IMR-90 (cell line): ENCODE results near the gene CASKIN1. TPM values are rescaled to one million over a fixed set of nuclear protein-coding genes. Genes with fewer than 3 reads are reported as not detected.

ENCODE experiments used
- ATAC-seq: fragments of 200-7000 bp; cut with Tn5 transposase; 2 replicates; pipeline ENCODE4 v1.9.1; 2020; ENCODE audit warnings: low read depth, mild to moderate bottlenecking, moderate library complexity
- BruUV-seq: library from RNA; stranded (reverse); fragments of 400-500 nt; replicated peaks from 2 replicates; lab custom pipeline; 2021; lab: Mats Ljungman, UMichigan
- CTCF ChIA-PET: fragments of 300-600 bp; formaldehyde crosslinking; extraction: SDS; loops from one replicate; lab custom pipeline; 2021; ENCODE audit warnings: antibody characterized with exemption; lab: Yijun Ruan, JAX
- POLR2A ChIA-PET: fragments of 300-600 bp; sonication (Branson Sonifier 250); formaldehyde crosslinking; loops from one replicate; lab custom pipeline; 2022; ENCODE audit warnings: antibody characterized with exemption; ENCODE audit not compliant: unreplicated experiment; lab: Charles Lee
- DNase-seq: peaks from one replicate; pipeline ENCODE4 v3.0.0; 2013
- H2AFZ ChIP-seq: replicated peaks from 2 replicates; pipeline ENCODE3; 2013; ENCODE audit warnings: low read length, mild to moderate bottlenecking; ENCODE audit not compliant: poor library complexity
- H2AK5ac ChIP-seq: 2 replicates; pipeline ENCODE4 v1.6.1; 2013; ENCODE audit warnings: low read depth, low read length, inconsistent platforms
- H2AK9ac ChIP-seq: replicated peaks from 2 replicates; pipeline ENCODE3; 2013; ENCODE audit warnings: mild to moderate bottlenecking, low read depth, low read length, moderate library complexity; ENCODE audit not compliant: poor library complexity
- H2BK120ac ChIP-seq: 2 replicates; pipeline ENCODE4 v1.6.1; 2013; ENCODE audit warnings: low read depth, low read length, inconsistent platforms
- H2BK15ac ChIP-seq: 3 replicates; pipeline ENCODE4 v1.6.1; 2013; ENCODE audit warnings: low read depth, low read length, inconsistent platforms
- H2BK20ac ChIP-seq: 2 replicates; pipeline ENCODE4 v1.6.1; 2013; ENCODE audit warnings: low read depth, mild to moderate bottlenecking, inconsistent platforms, low read length, moderate library complexity
- H2BK5ac ChIP-seq: 2 replicates; pipeline ENCODE4 v1.6.1; 2013; ENCODE audit warnings: mild to moderate bottlenecking, low read depth, low read length, inconsistent platforms; ENCODE audit not compliant: poor library complexity, severe bottlenecking
- H3K14ac ChIP-seq: replicated peaks from 2 replicates; pipeline ENCODE4 v1.6.1; 2013; ENCODE audit warnings: low read depth, low read length, inconsistent platforms
- H3K18ac ChIP-seq: 2 replicates; pipeline ENCODE4 v1.6.1; 2013; ENCODE audit warnings: low read depth, low read length, control low read depth
- H3K23ac ChIP-seq: 2 replicates; pipeline ENCODE4 v1.6.1; 2013; ENCODE audit warnings: low read depth, low read length, inconsistent platforms
- H3K27ac ChIP-seq: 2 replicates; pipeline ENCODE4 v1.5.1; 2013; ENCODE audit warnings: mild to moderate bottlenecking, control low read depth, low read length; ENCODE audit not compliant: insufficient read depth
- H3K27me3 ChIP-seq: 2 replicates; pipeline ENCODE4 v1.6.1; 2013; ENCODE audit warnings: low read length; ENCODE audit not compliant: control insufficient read depth, insufficient read depth
- H3K36me3 ChIP-seq: 2 replicates; pipeline ENCODE4 v1.6.1; 2013; ENCODE audit warnings: low read length, mixed read lengths; ENCODE audit not compliant: control insufficient read depth, insufficient read depth
- H3K4ac ChIP-seq: 2 replicates; pipeline ENCODE4 v1.6.1; 2013; ENCODE audit warnings: low read depth, low read length, inconsistent platforms
- H3K4me1 ChIP-seq: 2 replicates; pipeline ENCODE4 v1.6.1; 2013; ENCODE audit warnings: low read length, mixed read lengths; ENCODE audit not compliant: control insufficient read depth, insufficient read depth
- H3K4me2 ChIP-seq: 2 replicates; pipeline ENCODE4 v1.6.1; 2013; ENCODE audit warnings: low read depth, mild to moderate bottlenecking, control low read depth, low read length, moderate library complexity
- H3K4me3 ChIP-seq: 2 replicates; pipeline ENCODE4 v1.5.1; 2013; ENCODE audit warnings: low read depth, mild to moderate bottlenecking, control low read depth, low read length, moderate library complexity; ENCODE audit not compliant: insufficient read depth
- H3K56ac ChIP-seq: 2 replicates; pipeline ENCODE4 v1.6.1; 2013; ENCODE audit warnings: low read length, inconsistent platforms; ENCODE audit not compliant: insufficient read depth; ENCODE audit errors: extremely low read depth
- H3K79me1 ChIP-seq, 2 experiments: 2 replicates each; pipeline ENCODE4 v1.6.1; 2013; ENCODE audit warnings: low read length in 2 of 2, inconsistent platforms in 1 of 2, low read depth in 1 of 2
- H3K9ac ChIP-seq: 2 replicates; pipeline ENCODE4 v1.6.1; 2013; ENCODE audit warnings: low read depth, low read length, control low read depth
- H3K9me1 ChIP-seq: 2 replicates; pipeline ENCODE4 v1.6.1; 2013; ENCODE audit warnings: low read length, inconsistent platforms; ENCODE audit not compliant: insufficient read depth
- H3K9me3 ChIP-seq: 2 replicates; pipeline ENCODE4 v1.6.1; 2013; ENCODE audit warnings: low read length; ENCODE audit not compliant: control insufficient read depth, insufficient read depth
- H4K20me1 ChIP-seq: 2 replicates; pipeline ENCODE4 v1.6.1; 2013; ENCODE audit warnings: low read length, inconsistent platforms; ENCODE audit not compliant: insufficient read depth
- H4K5ac ChIP-seq: 2 replicates; pipeline ENCODE4 v1.6.1; 2013; ENCODE audit warnings: mild to moderate bottlenecking, low read depth, low read length, control low read depth
- H4K8ac ChIP-seq, 2 experiments: 2 replicates each; pipeline ENCODE4 v1.6.1; 2013; ENCODE audit warnings: low read depth in 2 of 2, low read length in 2 of 2, control low read depth in 1 of 2, inconsistent platforms in 1 of 2
- H4K91ac ChIP-seq: 2 replicates; pipeline ENCODE4 v1.6.1; 2013; ENCODE audit warnings: low read depth, low read length, inconsistent platforms; ENCODE audit not compliant: insufficient read depth
- CHD1 ChIP-seq: IDR thresholded peaks from 2 replicates; pipeline ENCODE4 v1.6.1; 2012; ENCODE audit warnings: low read depth, low read length, improper control_type of control experiment
- ELK1 ChIP-seq: fragments of 150-350 bp; IDR thresholded peaks from 2 replicates; pipeline ENCODE4 v1.6.1; 2016; ENCODE audit warnings: low read depth, mild to moderate bottlenecking, low read length, moderate library complexity, borderline replicate concordance
- FOS ChIP-seq: fragments of 150-350 bp; IDR thresholded peaks from 2 replicates; pipeline ENCODE4 v1.6.1; 2016; ENCODE audit warnings: low read depth, low read length
- MAFK ChIP-seq: IDR thresholded peaks from 2 replicates; pipeline ENCODE4 v1.6.1; 2012; ENCODE audit warnings: low read depth, low read length, improper control_type of control experiment
- MAZ ChIP-seq: IDR thresholded peaks from 2 replicates; pipeline ENCODE4 v1.6.1; 2012; ENCODE audit warnings: low read depth, mild to moderate bottlenecking, low read length, improper control_type of control experiment, moderate library complexity, borderline replicate concordance
- MXI1 ChIP-seq: IDR thresholded peaks from 2 replicates; pipeline ENCODE4 v1.6.1; 2012; ENCODE audit warnings: low read depth, mild to moderate bottlenecking, low read length, moderate library complexity, borderline replicate concordance
- NFE2L2 ChIP-seq: fragments of 150-350 bp; IDR thresholded peaks from 2 replicates; pipeline ENCODE4 v1.6.1; 2016; ENCODE audit warnings: low read depth, mild to moderate bottlenecking, low read length
- POLR2A ChIP-seq: IDR thresholded peaks from 2 replicates; pipeline ENCODE4 v1.6.1; 2012; ENCODE audit warnings: mild to moderate bottlenecking, low read depth, low read length
- RCOR1 ChIP-seq: IDR thresholded peaks from 2 replicates; pipeline ENCODE4 v1.6.1; 2012; ENCODE audit warnings: mild to moderate bottlenecking, low read length, improper control_type of control experiment; ENCODE audit not compliant: insufficient replicate concordance
- SMC3 ChIP-seq: fragments of 150-350 bp; IDR thresholded peaks from 2 replicates; pipeline ENCODE4 v1.6.1; 2016; ENCODE audit warnings: low read depth, mild to moderate bottlenecking, antibody characterized with exemption, low read length, moderate library complexity
- WGBS, 2 experiments: methylation state at CpG; one replicate each; pipeline versions ENCODE4 v1.1.5 to v1.1.7; 2013; ENCODE audit warnings: missing lambda C conversion rate in 2 of 2; ENCODE audit not compliant: insufficient read length in 1 of 2; ENCODE audit errors: extremely low coverage in 2 of 2; 5-methylcytosine and 5-hydroxymethylcytosine counted together
- dilution Hi-C: fragments of 300-500 bp; cut with HindIII; formaldehyde crosslinking; loops from one replicate; pipeline ENCODE4 v1.14.3; 2018; ENCODE audit warnings: low sequenced_read_pairs; ENCODE audit not compliant: unreplicated experiment
- in situ Hi-C: fragments of 300-500 bp; cut with MboI; formaldehyde crosslinking; loops from 3 replicates; pipeline ENCODE4 v1.14.3; 2019; ENCODE audit warnings: low sequenced_read_pairs, inconsistent platforms, mixed read lengths
- intact Hi-C: fragments of 100-400 bp; cut with micrococcal nuclease; formaldehyde crosslinking; loops from 2 replicates; pipeline ENCODE4 v1.10.0; 2022
- polyA plus RNA-seq, 3 experiments: library from polyadenylated mRNA; depleted of rRNA; stranded (reverse); fragments of >200 nt; gene quantifications; 2 replicates each; pipeline ENCODE4 v1.2.3, GENCODE V29; 2012; ENCODE audit warnings: low replicate concordance in 1 of 3
- total RNA-seq: library from RNA; depleted of rRNA; stranded (reverse); fragments of >200 nt; gene quantifications from 2 replicates; pipeline ENCODE4 v1.2.3, GENCODE V29; 2012

The CASKIN1 gene
- total and polyA plus RNA-seq, 2 of the 4 experiments (the other 2 are of a cell fraction): 0.05 TPM; not detected in 1

DNA sequence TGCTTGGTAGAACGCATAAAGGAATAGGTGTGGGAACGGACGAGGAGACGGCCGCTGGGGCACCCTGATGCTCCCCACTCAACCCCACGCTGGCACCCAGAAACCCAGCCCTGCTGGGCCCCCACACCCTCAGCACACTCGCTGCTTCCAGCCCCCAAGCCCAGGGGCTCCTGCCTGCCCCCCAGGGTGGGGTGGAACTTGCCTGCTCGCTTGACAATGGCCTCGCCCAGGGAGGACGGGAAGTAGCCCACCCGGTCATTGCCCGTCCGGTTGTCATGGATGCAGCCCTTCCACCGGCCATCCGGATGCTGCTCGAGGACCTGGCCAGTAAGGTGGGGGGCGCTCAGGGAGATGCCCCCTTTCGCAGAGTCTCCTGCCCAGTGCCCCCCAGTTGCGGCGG lies 9.9 kb downstream of the CASKIN1 start:
- BruUV-seq: no TSS peak
- Histone ChIP-seq H2AFZ (no peak overlapping the region), H2AK5ac (no peak overlapping the region), H3K4ac (no peak overlapping the region), H3K9ac (no peak overlapping the region), H3K14ac (no peak overlapping the region), H3K27me3 (no peaks in the 10 kb centered on the region; the same call in 1 of the 2 replicates), H3K18ac (no peak overlapping the region), H3K9me3 (no peaks in the 10 kb centered on the region), H2BK120ac (no peak overlapping the region), H3K4me2 (no peak overlapping the region), H3K36me3 (no peaks in the 10 kb centered on the region), H3K23ac (no peak overlapping the region), H2BK5ac (no peak overlapping the region), H4K8ac (no peak overlapping the region), H2BK20ac (no peak overlapping the region), H2BK15ac (no peak overlapping the region), H3K79me1 (no peaks in the 10 kb centered on the region), H3K56ac (no peak overlapping the region), H4K20me1 (peaks cover 7% of the 10 kb centered on the region; the same call in 1 of the 2 replicates), H4K5ac (no peak overlapping the region), H3K4me1 (no peaks in the 10 kb centered on the region), H4K91ac (no peak overlapping the region), H3K27ac (no peak overlapping the region), H2AK9ac (no peak overlapping the region), H3K4me3 (no peak overlapping the region), H3K9me1 (peaks cover 3% of the 10 kb centered on the region; the same call in 1 of the 2 replicates)
- CTCF ChIA-PET: no interaction called here
- POLR2A ChIA-PET: no interaction called here
- intact Hi-C loops (no loop called here), in situ Hi-C loops (no loop called here), dilution Hi-C loops (no loop called here)
- no peak for DNase-seq
- TF ChIP-seq CHD1 (no peak), NFE2L2 (no peak), MXI1 (no peak), RCOR1 (no peak), FOS (no peak), MAZ (no peak), ELK1 (no peak), MAFK (no peak), POLR2A (no peak), SMC3 (no peak)
- no peak for ATAC-seq
- WGBS, 2 experiments: 79% methylated on average over 17 of the region's 20 CpGs; no CpG with 5 or more reads in 1 of the 2 experiments
